GM12875 (cell line): ENCODE results near the gene IQCM.

ENCODE experiments used
- H3K4me3 ChIP-seq: one replicate; pipeline ENCODE4 v1.5.1; 2011; ENCODE audit warnings: low read depth, low read length, control low read depth
- CTCF ChIP-seq: IDR thresholded peaks from 2 replicates; pipeline ENCODE4 v1.5.1; 2011; ENCODE audit warnings: low read depth, mild to moderate bottlenecking, control low read depth, inconsistent platforms, low read length, moderate library complexity, borderline replicate concordance; ENCODE audit not compliant: insufficient read depth

IQCM gene

GRCh38 chr4:149831656-149832208 is 16.1 kb upstream of the IQCM start:
- no peak for TF ChIP-seq CTCF
- no peak overlapping the region for H3K4me3 ChIP-seq

GRCh38 chr4:149830823-149831222 is 15.2 kb upstream of the IQCM start:
- no peak for TF ChIP-seq CTCF
- H3K4me3 ChIP-seq, result no peak overlapping the region

GRCh38 chr4:149825336-149825735 is 9.7 kb upstream of the IQCM start:
- H3K4me3 ChIP-seq, result no peak overlapping the region
- TF ChIP-seq CTCF, result no peak

GRCh38 chr4:149823769-149824221 is 8.2 kb upstream of the IQCM start:
- no peak for TF ChIP-seq CTCF
- H3K4me3 ChIP-seq, result no peak overlapping the region

- TF ChIP-seq CTCF, result no peak
- no peak overlapping the region for H3K4me3 ChIP-seq
Observed at GRCh38 chr4:149801416-149801815, 14.2 kb downstream of the IQCM start.

GRCh38 chr4:149799546-149799945 is 16.1 kb downstream of the IQCM start:
- no peak overlapping the region for H3K4me3 ChIP-seq
- TF ChIP-seq CTCF, result no peak

GRCh38 chr4:149796381-149796780 is 19.3 kb downstream of the IQCM start:
- no peak overlapping the region for H3K4me3 ChIP-seq
- TF ChIP-seq CTCF, result no peak
